NK-92 (cell line): Measurements from ENCODE around the gene ABCC3.

Source experiments
- DNase-seq: peaks from one replicate; lab custom pipeline; 2025; ENCODE audit not compliant: unreplicated experiment; lab: John Stamatoyannopoulos, UW

ABCC3 gene, protein sequence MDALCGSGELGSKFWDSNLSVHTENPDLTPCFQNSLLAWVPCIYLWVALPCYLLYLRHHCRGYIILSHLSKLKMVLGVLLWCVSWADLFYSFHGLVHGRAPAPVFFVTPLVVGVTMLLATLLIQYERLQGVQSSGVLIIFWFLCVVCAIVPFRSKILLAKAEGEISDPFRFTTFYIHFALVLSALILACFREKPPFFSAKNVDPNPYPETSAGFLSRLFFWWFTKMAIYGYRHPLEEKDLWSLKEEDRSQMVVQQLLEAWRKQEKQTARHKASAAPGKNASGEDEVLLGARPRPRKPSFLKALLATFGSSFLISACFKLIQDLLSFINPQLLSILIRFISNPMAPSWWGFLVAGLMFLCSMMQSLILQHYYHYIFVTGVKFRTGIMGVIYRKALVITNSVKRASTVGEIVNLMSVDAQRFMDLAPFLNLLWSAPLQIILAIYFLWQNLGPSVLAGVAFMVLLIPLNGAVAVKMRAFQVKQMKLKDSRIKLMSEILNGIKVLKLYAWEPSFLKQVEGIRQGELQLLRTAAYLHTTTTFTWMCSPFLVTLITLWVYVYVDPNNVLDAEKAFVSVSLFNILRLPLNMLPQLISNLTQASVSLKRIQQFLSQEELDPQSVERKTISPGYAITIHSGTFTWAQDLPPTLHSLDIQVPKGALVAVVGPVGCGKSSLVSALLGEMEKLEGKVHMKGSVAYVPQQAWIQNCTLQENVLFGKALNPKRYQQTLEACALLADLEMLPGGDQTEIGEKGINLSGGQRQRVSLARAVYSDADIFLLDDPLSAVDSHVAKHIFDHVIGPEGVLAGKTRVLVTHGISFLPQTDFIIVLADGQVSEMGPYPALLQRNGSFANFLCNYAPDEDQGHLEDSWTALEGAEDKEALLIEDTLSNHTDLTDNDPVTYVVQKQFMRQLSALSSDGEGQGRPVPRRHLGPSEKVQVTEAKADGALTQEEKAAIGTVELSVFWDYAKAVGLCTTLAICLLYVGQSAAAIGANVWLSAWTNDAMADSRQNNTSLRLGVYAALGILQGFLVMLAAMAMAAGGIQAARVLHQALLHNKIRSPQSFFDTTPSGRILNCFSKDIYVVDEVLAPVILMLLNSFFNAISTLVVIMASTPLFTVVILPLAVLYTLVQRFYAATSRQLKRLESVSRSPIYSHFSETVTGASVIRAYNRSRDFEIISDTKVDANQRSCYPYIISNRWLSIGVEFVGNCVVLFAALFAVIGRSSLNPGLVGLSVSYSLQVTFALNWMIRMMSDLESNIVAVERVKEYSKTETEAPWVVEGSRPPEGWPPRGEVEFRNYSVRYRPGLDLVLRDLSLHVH (N-terminal part only)

GRCh38 chr17:50634224-50634914 is at the start of gene ABCC3:
TSS of gene ABCC3 (plus strand) at chr17:50634881. CDS start at chr17:50634937, 56 bp downstream.
- DNase-seq, result no peak

- no peak for DNase-seq
These were observed 49.3 kb upstream of the ABCC3 start for GRCh38 chr17:50585346-50585745.

DNA sequence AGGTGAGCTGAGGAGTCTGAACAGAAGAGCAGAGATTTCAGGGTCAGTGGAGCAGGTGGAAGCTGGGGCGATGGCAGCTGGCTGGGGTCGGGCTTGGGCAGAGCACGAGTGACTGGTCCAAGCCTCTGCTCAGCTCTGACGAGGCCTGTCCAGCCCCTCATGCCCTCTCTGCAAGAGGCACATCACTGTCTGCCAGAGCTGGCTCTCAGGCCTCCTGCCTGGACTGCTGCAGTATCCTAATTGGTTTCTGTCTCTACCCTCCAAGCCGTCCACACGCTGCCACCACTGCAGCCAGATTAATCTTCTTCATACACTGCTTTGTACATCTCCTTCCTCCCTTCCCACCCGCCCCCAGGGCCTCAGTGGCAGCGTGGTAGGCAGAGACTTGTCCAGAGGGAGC is 48.8 kb upstream of the ABCC3 start:
- no peak for DNase-seq

DNA sequence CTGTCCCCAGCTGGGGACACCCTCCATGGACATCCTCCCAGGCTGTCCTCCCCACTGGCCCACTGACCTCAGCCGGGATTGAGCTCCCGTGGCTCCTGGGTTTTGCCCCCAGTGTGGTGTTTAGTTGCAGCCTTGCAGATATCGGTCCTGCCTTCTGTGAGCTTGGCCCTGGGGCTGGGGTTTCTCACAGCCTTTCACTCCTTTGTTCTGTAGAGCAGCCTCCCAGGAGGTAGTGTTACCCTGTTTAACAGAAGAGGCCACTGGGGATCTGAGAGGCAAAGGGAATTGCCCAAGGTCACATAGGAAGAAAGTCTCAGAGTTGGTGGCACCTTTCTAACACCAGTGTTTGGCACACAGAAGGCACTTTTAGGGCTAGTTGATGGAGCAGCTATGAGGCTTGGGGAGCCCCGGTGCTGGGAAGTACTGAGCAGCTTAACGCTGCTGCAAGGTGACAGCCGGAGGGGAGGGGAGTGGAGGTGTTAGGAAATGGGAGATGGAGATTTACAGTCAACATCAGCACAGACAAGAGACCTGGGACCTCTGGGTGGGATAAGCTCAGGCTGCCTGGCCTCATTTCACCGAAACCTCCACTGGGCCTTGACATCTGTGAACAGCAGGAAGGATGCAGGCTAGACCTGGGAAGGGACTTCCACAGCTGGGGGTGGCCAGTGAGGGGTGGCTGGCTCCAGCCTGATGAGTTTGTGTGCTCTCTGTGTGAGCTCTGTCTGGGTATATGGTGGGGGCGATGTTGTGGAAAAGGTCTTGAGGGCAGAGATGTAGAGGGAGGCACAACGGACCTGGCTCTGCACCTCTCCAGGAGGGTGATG is 48.0 kb upstream of the ABCC3 start:
- no peak for DNase-seq

- no peak for DNase-seq
These were observed 47.1 kb upstream of the ABCC3 start for GRCh38 chr17:50587571-50587970.

DNA sequence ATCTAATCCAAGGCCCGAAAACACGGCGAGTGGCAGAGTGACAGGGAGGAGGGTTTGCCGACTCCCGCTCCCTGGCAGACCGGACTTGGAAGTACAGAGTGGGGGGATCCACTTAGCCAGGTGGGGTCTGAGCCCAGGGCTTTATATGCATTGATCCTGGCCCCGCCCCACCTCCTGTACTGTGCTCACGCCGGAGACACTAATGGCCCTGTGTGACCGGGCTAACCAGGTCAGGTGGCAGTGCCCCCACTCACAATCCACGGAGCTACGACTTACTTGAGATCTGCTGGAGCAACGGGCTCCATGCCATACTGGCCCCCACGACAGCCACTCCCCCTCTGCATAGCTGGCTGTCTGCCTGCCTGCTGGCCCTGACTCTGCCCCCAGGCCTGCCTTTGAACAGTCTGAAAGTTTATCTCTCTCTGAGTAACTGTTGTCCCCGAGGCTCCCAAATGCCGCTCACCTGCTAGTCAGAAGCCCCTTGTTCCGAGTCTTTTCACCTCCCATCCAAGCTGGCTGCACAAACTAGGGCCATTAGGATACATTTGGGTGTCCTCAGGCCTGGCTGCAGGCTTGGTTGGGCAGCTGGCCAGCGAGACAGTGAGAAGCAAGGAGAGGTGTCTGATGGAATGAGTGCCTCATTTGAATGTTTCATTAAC is 46.2 kb upstream of the ABCC3 start:
- no peak for DNase-seq

DNA sequence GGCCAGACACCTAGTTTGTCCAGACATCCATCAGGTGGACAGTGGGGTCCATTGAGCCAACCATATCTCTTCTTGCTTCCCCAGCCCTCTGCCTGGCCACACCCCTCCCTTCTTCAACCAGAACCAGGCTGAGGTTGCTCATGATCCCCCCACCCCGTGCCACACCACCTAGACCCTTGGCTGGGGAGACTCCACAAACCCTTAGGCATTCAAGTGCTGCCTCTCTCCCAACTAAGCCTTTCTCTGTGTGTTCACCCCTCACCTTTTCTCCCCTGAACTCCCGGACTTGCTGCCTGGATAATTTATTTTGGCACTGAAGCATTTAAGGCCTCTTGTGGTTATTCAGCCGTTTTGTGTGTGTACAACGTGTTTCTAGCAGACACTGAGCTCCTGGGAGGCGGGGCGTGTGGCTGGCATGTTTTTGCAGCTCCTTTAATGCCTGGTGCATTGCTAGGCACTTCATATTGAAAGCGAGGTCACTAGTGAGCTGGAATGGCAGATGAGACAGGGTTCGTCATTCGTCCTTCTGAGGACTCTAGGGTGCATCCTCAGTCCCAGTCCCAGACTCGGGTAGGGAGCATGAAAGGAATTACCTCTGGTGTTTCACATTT is 45.5 kb upstream of the ABCC3 start:
- DNase-seq, result no peak

DNA sequence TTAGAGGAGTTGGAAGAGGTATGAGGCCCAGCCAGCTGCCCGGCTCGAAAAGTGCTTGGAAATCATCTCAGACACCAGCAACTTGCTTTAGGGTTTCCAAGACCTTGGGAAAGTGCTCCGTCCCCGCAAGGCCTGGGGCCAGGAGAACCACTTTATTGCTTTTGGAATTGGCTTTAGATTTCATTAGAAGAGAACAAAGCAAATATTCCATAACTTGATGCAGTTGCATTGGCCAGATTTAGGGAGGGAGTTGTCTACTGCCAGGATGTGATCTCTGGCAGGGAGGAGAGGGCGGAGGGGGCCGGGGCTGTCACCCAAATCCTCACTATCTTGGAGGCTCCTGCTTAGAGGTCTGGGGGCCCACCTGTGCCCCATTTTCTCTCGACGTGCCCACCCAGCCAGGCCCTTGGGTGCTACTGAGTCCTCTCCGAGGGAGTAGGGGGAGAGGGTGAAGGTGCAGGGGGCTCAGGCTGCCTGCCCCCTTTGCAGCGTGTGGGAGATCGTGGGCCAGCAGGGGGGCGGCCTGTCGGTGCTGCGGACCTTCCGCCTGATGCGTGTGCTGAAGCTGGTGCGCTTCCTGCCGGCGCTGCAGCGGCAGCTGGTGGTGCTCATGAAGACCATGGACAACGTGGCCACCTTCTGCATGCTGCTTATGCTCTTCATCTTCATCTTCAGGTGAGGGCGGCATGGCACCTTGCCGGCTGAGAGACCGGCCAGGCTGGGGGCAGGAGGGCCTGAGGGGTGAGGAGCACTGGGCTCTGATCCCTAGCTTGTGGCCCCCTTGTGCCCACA is 43.5 kb upstream of the ABCC3 start:
- no peak for DNase-seq

DNA sequence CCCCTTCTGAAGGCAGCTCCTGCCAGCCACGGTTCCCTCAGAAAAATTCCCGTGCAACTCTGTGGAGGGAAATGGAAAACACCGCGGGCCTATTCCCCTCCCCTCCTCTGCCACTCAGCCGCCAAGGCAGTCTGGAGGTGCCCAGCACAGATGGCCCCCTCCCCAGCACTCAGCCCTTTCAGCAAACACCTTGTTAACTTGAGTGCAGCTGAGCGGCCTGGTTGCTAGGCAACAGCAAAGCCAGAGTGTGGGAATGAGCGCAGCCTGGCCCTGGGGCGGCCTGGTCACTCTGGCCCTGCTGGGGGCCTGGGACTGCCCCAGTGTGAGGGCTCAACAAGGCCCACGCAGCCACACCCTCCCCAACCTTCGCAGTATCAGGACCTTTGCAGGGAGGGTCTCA is 41.4 kb upstream of the ABCC3 start:
- DNase-seq, result no peak

- no peak for DNase-seq
These were observed 40.4 kb upstream of the ABCC3 start for GRCh38 chr17:50594128-50594823.

DNA sequence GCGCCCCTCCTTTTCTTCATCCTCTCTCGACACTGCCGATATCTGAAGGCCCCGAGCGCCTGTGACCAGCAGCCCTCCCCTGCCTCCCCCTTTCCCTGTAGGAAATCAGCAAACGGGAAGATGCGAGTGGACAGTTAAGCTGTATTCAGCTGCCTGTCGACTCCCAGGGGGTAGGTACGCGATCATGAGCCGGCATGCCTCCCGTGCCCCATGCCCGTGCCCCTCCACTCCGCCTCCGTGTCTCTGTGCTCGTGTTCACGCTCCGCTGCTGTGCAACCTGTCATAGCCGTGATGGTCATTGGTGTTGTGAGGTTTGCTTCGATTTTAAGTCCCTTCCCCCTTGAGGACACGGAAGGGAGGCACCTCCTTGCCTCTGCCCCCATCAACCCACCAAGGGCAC is 39.8 kb upstream of the ABCC3 start:
- no peak for DNase-seq

DNA sequence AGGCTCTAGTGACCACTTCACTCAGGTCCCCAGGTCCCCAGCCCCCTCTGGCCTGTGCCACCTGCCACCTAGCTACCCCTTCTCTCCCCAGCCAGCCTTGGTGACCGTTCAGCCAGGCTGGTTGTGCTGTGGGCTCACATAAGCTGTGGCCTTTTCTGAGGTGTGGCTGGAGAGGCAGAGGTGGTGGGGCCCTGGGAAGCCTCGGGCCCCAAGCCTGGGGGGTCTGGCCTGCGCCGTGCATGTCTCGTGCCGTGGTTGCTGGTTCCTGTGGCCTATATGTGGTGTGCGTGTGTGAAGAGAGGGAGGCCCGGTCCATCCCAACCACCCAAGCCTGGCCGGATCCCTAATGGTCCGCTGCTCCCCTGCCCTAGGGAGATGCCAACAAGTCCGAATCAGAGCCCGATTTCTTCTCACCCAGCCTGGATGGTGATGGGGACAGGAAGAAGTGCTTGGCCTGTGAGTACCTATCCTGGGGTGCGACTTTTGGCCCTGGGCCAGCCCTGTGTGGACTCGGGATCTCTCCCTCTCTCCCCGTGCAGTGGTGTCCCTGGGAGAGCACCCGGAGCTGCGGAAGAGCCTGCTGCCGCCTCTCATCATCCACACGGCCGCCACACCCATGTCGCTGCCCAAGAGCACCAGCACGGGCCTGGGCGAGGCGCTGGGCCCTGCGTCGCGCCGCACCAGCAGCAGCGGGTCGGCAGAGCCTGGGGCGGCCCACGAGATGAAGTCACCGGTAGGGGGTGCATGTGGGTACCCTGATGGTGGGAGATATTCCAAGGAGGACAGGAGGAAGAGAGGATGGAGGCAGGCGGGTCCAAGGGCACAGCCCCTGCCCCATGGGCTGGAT is 38.3 kb upstream of the ABCC3 start:
- DNase-seq, result no peak

GRCh38 chr17:50598487-50598886 is 36.2 kb upstream of the ABCC3 start:
- DNase-seq, result no peak

- DNase-seq, result no peak
These were observed 35.1 kb upstream of the ABCC3 start for GRCh38 chr17:50599606-50600005.

GRCh38 chr17:50601823-50602375 is 32.8 kb upstream of the ABCC3 start:
- no peak for DNase-seq

DNA sequence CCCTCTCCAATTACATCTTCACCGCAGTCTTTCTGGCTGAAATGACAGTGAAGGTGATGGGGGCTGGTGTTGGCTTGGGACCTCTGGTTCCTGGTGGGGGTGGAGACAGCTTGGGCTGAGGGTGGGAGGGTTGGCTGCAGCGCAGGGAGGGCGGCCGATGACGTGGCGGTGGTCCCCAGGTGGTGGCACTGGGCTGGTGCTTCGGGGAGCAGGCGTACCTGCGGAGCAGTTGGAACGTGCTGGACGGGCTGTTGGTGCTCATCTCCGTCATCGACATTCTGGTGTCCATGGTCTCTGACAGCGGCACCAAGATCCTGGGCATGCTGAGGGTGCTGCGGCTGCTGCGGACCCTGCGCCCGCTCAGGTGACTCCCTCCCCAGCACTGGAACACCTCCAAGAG is 31.8 kb upstream of the ABCC3 start:
- no peak for DNase-seq
